Measurements from ENCODE around the gene ZDHHC11B. TPM values are rescaled to one million over a fixed set of nuclear protein-coding genes. Genes with fewer than 3 reads are reported as not detected.
"Not testable (repeated sequence)": the region's sequence is repeated elsewhere in the genome, so short reads cannot be mapped to it uniquely, and the experiment has no call there.

ZDHHC11B gene
- total and polyA plus RNA-seq, 12 donors: 4.7 to 46.6 (median 10.3) TPM

- ATAC-seq: peak in 3 of 8 donors; percentile 5 to 74 (median 66)
- TF ChIP-seq CTCF (IDR thresholded peaks at IDR 0.05): peak in 1 of 9 donors; percentile 33
- DNase-seq: no peak
- 69% methylated on average over 3 of the region's 3 CpGs; no CpG with 5 or more reads in 1 of the 2 donors for WGBS, 2 donors
- Histone ChIP-seq H3K27ac (no peak overlapping the region), H3K9me3 (peaks cover 0 to 15% (median 0%) of the 10 kb centered on the region in 11 donors), H3K4me3 (no peak overlapping the region), H3K36me3 (peaks cover 0 to 32% (median 0%) of the 10 kb centered on the region in 9 donors), H3K27me3 (no peaks in the 10 kb centered on the region), H3K4me1 (no peaks in the 10 kb centered on the region)
- intact Hi-C loops (cut with DNase I): no loop called here
These were observed 34.5 kb upstream of the ZDHHC11B start for GRCh38 chr5:819078-819477.

GRCh38 chr5:816176-816575, 31.6 kb upstream of the ZDHHC11B start:
- TF ChIP-seq CTCF (IDR thresholded peaks at IDR 0.05): no peak
- DNase-seq: no peak
- peaks cover 0 to 15% (median 0%) of the 10 kb centered on the region in 11 donors for H3K9me3 ChIP-seq
- no peak overlapping the region for H3K27ac ChIP-seq
- H3K27me3 ChIP-seq: no peaks in the 10 kb centered on the region
- WGBS, 2 donors: 91% methylated on average over 15 of the region's 15 CpGs; no CpG with 5 or more reads in 1 of the 2 donors
- intact Hi-C loops (cut with DNase I): no loop called here
- H3K36me3 ChIP-seq: peaks cover 0 to 19% (median 0%) of the 10 kb centered on the region in 9 donors
- H3K4me1 ChIP-seq: no peaks in the 10 kb centered on the region
- H3K4me3 ChIP-seq: no peak overlapping the region
- ATAC-seq: no peak

GRCh38 chr5:815449-815848, 30.9 kb upstream of the ZDHHC11B start:
- no peaks in the 10 kb centered on the region for H3K27me3 ChIP-seq
- peaks cover 0 to 19% (median 0%) of the 10 kb centered on the region in 9 donors for H3K36me3 ChIP-seq
- WGBS, 2 donors: 99% methylated on average over 3 of the region's 3 CpGs; no CpG with 5 or more reads in 1 of the 2 donors
- no peaks in the 10 kb centered on the region for H3K4me1 ChIP-seq
- DNase-seq: no peak
- no peak for ATAC-seq
- intact Hi-C loops (cut with DNase I): no loop called here
- H3K9me3 ChIP-seq: peaks cover 0 to 15% (median 0%) of the 10 kb centered on the region in 11 donors
- no peak for TF ChIP-seq CTCF (IDR thresholded peaks at IDR 0.05)
- no peak overlapping the region for H3K4me3 ChIP-seq
- H3K27ac ChIP-seq: no peak overlapping the region

GRCh38 chr5:813575-813974, 29.0 kb upstream of the ZDHHC11B start:
- H3K27me3 ChIP-seq; intact Hi-C loops (cut with DNase I); H3K27ac ChIP-seq; H3K4me1 ChIP-seq; DNase-seq; H3K4me3 ChIP-seq: not testable (repeated sequence)
- WGBS, 2 donors: 74% methylated on average over 4 of the region's 5 CpGs; no CpG with 5 or more reads in 1 of the 2 donors
- H3K9me3 ChIP-seq: peaks cover 0 to 15% (median 0%) of the 10 kb centered on the region in 11 donors
- peaks cover 0 to 19% (median 0%) of the 10 kb centered on the region in 9 donors for H3K36me3 ChIP-seq
- ATAC-seq: peak in 1 of 8 donors; percentile 21

GRCh38 chr5:811384-811783, 26.9 kb upstream of the ZDHHC11B start:
- intact Hi-C loops (cut with DNase I): not testable (repeated sequence)
- 40 to 76% methylated on average over 5 to 8 of the region's 9 CpGs for WGBS, 2 donors

GRCh38 chr5:807719-808514, 23.4 kb upstream of the ZDHHC11B start:
- H3K27me3 ChIP-seq; H3K4me1 ChIP-seq; H3K36me3 ChIP-seq; intact Hi-C loops (cut with DNase I); DNase-seq; H3K27ac ChIP-seq; H3K4me3 ChIP-seq: not testable (repeated sequence)
- ATAC-seq: peak in 4 of 8 donors; percentile 27 to 74 (median 38)
- 82 to 86% methylated on average over 4 to 5 of the region's 10 CpGs for WGBS, 2 donors
- peaks cover 0 to 22% (median 0%) of the 10 kb centered on the region in 11 donors for H3K9me3 ChIP-seq

More at GRCh38 chr5:811384-811783, 26.9 kb upstream of the ZDHHC11B start:
- H3K27ac ChIP-seq, DNase-seq, H3K36me3 ChIP-seq, H3K4me1 ChIP-seq, ATAC-seq, H3K4me3 ChIP-seq, H3K27me3 ChIP-seq: not testable (repeated sequence)
- H3K9me3 ChIP-seq: peaks cover 0 to 15% (median 0%) of the 10 kb centered on the region in 11 donors

Measured in heart right ventricle (tissue), 16 donors.